ENCODE measurements around the gene C19orf18.

C19orf18 gene

DNA sequence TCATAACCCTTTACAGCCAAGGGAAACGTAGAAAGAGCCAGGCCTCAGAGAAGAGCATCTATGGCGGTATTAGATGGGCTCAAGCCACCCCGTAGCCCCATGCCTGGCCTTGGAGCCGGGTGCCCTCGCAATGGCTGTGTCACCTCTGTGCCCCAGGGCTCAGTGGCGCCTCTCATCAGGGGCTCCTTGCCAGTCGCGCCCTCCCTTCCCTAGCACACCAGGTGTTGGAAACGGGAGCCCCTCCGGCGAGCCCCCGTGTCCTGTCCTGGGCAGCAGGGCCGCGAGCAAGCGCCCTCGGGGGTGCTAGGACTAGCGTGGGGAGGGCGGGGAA lies 27.3 kb downstream of the C19orf18 start:
- DNase-seq, result no peak

DNA sequence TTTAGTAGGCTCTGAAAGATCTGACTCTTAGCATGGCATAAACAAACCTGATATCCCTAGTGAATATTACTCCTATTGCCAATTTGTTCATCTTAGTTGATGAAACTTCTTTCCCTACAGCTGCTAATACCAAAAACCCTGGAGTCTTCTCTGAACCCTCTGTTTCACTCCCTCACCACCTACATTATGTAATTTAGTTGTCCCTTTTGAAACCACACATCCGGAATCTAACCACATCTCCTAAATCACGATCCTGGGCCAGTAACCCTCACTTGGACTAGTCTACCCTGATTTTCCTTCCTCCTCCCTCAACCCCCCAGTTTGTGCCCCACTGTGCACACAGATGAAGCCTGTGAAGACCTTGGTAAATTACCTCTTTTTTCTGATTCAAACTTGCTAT lies 28.0 kb downstream of the C19orf18 start:
- no peak for DNase-seq

DNA sequence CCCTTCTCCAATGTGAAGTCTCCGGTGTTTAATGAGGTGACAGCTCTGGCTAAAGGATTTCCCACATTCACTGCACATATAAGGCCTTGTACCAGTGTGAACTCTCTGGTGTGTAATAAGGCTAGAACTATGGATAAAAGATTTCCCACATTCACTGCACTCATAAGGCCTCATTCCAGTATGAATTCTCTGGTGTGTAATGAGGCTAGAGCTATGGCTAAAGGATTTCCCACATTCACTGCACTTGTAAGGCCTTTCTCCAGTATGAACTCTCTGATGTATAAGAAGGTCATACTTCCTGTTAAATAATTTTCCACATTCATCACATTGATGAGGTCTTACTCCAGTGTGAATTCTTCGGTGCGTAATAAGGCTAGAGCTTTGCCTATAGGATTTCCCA lies 32.7 kb downstream of the C19orf18 start:
- DNase-seq, result no peak

DNA sequence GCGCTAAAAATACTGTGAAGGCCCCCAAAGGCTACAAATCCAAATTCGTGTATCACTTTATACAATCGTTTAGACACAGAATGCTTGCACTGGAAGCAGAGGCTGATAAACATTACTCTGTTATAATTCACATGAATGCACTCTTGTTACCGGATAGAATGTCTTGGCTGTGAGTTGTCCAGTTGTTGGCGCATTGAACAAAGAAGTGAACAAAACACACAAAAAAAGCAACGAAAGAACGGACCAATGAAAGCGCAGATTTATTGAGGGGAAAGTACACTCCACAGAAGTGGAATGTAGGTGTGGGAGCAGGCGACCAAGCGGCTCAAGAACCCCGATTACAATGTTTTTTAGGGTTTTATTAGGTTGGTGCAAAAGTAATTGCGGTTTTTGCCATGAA lies 38.6 kb downstream of the C19orf18 start:
- DNase-seq, result no peak

DNA sequence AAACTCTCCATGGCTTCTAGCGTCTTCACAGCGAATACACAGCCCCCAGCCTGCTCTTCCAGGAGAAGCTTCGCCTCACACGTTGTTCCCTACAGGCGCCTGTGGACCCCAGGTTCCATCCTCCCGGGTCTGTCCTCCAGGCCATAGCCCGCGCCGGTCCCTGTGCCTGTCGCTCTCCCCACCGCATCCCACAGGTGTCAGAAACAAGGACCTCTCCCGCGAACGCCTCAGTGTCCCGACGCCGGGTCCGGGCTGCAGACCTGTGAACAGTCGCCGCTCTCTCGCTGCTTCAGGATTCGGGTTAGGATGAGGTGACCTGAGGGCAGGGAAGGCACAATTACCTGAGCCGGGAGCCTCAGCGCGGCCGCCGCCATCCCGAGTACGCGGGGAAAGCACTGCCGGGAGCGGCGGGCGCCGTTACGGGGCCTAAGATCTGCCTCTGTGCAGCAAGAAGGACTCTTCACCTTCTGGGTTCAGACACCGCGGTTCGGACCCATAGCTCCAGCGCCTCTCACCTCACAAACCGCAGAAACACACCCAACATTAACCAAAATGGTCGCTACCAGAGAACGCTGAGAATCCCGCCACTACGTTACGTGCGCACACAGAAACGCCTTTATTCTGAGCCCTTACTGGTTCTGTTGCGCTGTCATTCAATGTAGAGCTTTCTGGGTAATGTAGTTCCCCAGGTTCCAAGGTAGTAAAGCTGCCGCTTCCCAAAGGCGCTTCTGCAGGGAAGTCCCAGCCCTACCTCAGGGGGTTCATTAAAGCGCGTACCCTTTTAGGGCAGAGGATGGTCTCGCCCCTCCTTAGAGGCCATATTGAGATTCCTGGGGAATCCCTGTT lies 39.3 kb downstream of the C19orf18 start, which contains the start of gene ZNF418:
ZNF418 (minus strand) TSS at position 583 of the 846 bp plus-strand sequence. CDS start 1,580 bp downstream, outside the sequence.
- peak; percentile 86 for DNase-seq

DNA sequence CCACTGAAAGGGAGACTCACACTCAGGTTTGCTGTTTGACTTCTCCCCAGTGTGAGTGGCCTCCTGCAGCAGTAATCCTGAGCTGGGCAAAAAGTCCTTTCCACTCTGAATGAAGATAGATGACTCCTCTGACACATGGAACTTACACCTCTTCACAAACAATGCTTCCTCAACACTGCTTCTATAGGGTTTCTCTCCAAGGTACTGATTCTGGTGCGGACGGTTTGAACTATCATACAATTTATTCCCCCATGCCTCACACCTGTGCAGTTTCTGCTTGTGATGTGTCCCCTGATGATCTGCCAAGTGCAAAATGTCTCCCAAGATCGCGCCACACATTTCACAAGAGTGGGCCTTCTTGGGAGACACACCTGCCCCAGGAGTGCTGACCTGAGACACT lies 46.7 kb downstream of the C19orf18 start:
- no peak for DNase-seq

DNA sequence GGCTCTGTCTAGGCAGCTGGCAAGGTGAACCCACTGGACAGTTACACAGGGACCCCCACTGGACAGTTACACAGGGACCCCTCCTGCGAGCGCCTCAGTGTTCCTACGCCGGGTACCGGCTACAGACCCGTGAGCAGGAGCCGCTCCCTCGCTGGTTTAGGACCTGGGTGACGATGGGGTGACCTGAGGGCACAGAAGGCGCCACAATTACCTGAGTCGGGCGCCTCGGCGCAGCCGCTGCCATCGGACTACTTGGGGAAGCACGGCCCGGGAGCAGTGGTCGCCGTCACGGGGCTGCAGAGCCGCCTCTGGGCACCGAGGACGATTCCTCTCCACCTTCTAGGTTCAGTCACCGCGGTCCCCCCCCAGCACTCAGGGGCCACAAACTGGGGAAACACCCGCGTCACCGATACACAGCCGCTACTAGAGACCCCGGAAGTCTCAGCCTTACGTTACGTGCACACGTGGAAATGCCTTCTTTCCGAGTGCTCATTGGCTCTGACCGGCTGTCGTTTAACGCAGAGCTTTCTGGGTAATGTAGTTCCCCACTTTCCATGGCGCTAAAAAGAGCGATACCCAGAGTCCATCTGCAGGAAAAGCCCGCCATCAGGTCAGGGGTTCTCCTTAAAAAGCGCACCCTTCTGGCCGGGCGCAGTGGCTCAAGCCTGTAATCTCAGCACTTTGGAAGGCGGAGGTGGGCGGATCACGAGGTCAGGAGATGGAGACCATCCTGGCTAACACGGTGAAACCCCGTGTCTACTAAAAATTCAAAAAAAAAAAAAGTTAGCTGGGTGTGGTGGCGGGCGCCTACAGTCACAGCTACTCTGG lies 58.0 kb downstream of the C19orf18 start, which contains the start of gene ZNF417:
ZNF417 (minus strand) TSS at position 425 of the 828 bp plus-strand sequence; CDS start at position 244, 181 bp downstream.
- peak; percentile 96 for DNase-seq

DNA sequence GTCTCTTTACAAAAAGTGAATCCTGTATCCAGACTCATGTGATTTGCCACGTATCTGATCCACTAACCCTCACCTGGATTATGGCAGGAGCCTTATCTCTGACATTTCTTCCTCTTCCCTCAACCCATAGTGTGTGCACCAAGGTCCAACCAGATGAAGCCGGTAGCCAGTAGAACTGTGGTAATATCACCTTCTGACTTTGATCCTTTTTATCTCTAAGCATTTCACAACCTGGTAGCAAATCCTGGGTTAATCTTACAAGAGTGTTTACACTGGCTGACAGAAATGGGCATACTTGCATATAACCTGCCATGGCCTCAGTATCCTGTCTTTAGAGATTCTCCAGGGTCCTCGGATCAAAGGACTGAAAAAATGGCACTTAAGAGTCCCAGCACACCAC lies 59.8 kb downstream of the C19orf18 start:
- no peak for DNase-seq

Measured in fibroblast of skin of right quadriceps (primary cell).